ENCODE data around the gene CAPN15.

GRCh38 chr16:586047-586644, 58.6 kb downstream of the CAPN15 start:
- no peak for TF ChIP-seq CTCF (conservative IDR thresholded peaks at IDR 0.05 in 1 of 2, IDR thresholded peaks at IDR 0.05 in 1 of 2; ENCODE audit: extremely low read depth in 1 of 2, insufficient read depth in 1 of 2, low read depth in 1 of 2, low read length in 2 of 2)
- TF ChIP-seq EZH2 (IDR thresholded peaks at IDR 0.05; ENCODE audit: borderline replicate concordance, low read length) = no peak
